ENCODE data around the gene L3MBTL4. TPM values are rescaled to one million over a fixed set of nuclear protein-coding genes. Genes with fewer than 3 reads are reported as not detected.
A peak's percentile ranks its signal among the peaks of the same experiment; 100 is the strongest.

The L3MBTL4 gene
- total and polyA plus RNA-seq, 4 donors, result 2.3 to 15.0 (median 5.0) TPM

DNA sequence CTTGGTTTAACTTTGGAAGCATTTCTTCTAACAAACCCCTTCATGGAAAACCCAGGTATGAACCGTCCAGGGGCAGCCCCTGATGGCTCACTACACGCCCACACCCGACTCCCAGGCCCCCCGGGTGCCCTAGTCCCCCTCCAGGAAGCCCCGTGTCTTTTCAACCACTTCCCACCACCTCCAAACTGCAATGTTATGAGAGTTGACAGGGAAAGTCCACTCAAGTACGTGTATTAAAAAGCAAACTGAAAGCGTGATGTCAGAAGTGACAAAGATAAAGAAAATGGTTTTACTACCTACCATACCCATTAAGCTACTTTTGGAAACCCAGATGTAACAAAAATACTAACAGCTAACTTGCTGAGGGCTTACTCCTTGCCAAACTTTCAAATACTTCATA is 51.5 kb downstream of the L3MBTL4 start:
- Histone ChIP-seq H3K27ac (ENCODE audit: low read depth in 1 of 2, low read length in 2 of 2) (peak overlapping the region in 1 of 2 donors; percentile 44), H3K9me3 (ENCODE audit: control insufficient read depth in 4 of 4, low read length in 3 of 4) (no peaks in the 10 kb centered on the region), H3K4me3 (ENCODE audit: low read depth in 1 of 3, low read length in 3 of 3) (no peak overlapping the region), H3K36me3 (ENCODE audit: control insufficient read depth in 4 of 4, insufficient read depth in 3 of 4, low read depth in 1 of 4, low read length in 3 of 4) (no peaks in the 10 kb centered on the region), H3K4me1 (ENCODE audit: control insufficient read depth in 4 of 4, insufficient read depth in 4 of 4, low read length in 3 of 4) (peaks cover 6 to 30% (median 20%) of the 10 kb centered on the region in 4 donors), H3K27me3 (ENCODE audit: control insufficient read depth in 4 of 4, insufficient read depth in 4 of 4, low read length in 3 of 4) (no peaks in the 10 kb centered on the region), H3K9ac (ENCODE audit: low read depth in 1 of 2, low read length in 2 of 2) (no peak overlapping the region)
- DNase-seq (ENCODE audit: low spot score), result no peak
- TF ChIP-seq, protein P1, sequence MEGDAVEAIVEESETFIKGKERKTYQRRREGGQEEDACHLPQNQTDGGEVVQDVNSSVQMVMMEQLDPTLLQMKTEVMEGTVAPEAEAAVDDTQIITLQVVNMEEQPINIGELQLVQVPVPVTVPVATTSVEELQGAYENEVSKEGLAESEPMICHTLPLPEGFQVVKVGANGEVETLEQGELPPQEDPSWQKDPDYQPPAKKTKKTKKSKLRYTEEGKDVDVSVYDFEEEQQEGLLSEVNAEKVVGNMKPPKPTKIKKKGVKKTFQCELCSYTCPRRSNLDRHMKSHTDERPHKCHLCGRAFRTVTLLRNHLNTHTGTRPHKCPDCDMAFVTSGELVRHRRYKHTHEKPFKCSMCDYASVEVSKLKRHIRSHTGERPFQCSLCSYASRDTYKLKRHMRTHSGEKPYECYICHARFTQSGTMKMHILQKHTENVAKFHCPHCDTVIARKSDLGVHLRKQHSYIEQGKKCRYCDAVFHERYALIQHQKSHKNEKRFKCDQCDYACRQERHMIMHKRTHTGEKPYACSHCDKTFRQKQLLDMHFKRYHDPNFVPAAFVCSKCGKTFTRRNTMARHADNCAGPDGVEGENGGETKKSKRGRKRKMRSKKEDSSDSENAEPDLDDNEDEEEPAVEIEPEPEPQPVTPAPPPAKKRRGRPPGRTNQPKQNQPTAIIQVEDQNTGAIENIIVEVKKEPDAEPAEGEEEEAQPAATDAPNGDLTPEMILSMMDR (IDR thresholded peaks at IDR 0.05; ENCODE audit: low read depth, low read length, missing input control), result no peak
- TF ChIP-seq FOXA2 (IDR thresholded peaks at IDR 0.05) (no peak), NR2F2 (IDR thresholded peaks at IDR 0.05) (no peak), FOXA1 (IDR thresholded peaks at IDR 0.05) (no peak), YY1 (IDR thresholded peaks at IDR 0.05) (no peak), HNF4A (conservative IDR thresholded peaks at IDR 0.05) (no peak)
- TF ChIP-seq, protein P2, sequence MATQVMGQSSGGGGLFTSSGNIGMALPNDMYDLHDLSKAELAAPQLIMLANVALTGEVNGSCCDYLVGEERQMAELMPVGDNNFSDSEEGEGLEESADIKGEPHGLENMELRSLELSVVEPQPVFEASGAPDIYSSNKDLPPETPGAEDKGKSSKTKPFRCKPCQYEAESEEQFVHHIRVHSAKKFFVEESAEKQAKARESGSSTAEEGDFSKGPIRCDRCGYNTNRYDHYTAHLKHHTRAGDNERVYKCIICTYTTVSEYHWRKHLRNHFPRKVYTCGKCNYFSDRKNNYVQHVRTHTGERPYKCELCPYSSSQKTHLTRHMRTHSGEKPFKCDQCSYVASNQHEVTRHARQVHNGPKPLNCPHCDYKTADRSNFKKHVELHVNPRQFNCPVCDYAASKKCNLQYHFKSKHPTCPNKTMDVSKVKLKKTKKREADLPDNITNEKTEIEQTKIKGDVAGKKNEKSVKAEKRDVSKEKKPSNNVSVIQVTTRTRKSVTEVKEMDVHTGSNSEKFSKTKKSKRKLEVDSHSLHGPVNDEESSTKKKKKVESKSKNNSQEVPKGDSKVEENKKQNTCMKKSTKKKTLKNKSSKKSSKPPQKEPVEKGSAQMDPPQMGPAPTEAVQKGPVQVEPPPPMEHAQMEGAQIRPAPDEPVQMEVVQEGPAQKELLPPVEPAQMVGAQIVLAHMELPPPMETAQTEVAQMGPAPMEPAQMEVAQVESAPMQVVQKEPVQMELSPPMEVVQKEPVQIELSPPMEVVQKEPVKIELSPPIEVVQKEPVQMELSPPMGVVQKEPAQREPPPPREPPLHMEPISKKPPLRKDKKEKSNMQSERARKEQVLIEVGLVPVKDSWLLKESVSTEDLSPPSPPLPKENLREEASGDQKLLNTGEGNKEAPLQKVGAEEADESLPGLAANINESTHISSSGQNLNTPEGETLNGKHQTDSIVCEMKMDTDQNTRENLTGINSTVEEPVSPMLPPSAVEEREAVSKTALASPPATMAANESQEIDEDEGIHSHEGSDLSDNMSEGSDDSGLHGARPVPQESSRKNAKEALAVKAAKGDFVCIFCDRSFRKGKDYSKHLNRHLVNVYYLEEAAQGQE (IDR thresholded peaks at IDR 0.05), result no peak
- WGBS, result 79% methylated on average over 7 of the region's 7 CpGs

DNA sequence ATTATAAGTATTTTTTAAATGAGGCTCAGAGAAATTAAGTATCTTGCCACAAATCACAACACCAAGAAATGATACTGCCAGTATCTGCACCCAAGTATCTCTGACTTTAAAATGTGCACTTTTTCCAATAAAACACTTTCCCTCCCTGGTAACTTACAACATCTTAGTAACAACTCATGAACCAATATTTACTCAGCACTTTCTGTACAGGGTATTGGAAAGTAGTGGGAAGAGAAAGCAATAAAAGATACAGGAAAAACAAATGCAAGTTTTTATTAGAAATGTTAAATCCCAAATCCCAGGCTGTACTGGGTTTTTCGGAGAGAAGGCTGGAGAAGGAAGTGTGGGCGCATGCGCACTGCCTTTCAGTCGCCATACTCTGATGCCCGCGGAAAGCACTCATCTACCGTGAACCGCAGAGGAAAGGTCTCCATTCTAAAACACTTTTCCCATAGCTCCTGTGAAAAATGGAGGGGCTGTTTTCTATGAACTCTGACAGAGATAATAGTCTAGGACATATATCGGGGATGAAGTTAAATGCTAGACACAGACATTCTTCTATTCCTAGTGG is 52.1 kb downstream of the L3MBTL4 start:
- H3K9me3 ChIP-seq (ENCODE audit: control insufficient read depth in 4 of 4, low read length in 3 of 4), result no peaks in the 10 kb centered on the region
- H3K36me3 ChIP-seq (ENCODE audit: control insufficient read depth in 4 of 4, insufficient read depth in 3 of 4, low read depth in 1 of 4, low read length in 3 of 4), result no peaks in the 10 kb centered on the region
- no peak overlapping the region for H3K4me3 ChIP-seq (ENCODE audit: low read depth in 1 of 3, low read length in 3 of 3)
- H3K27ac ChIP-seq (ENCODE audit: low read depth in 1 of 2, low read length in 2 of 2), result peak overlapping the region; percentile 33 to 44
- DNase-seq (ENCODE audit: low spot score), result no peak
- WGBS, result 92% methylated on average over 9 of the region's 9 CpGs
- peaks cover 6 to 30% (median 20%) of the 10 kb centered on the region in 4 donors for H3K4me1 ChIP-seq (ENCODE audit: control insufficient read depth in 4 of 4, insufficient read depth in 4 of 4, low read length in 3 of 4)
- H3K9ac ChIP-seq (ENCODE audit: low read depth in 1 of 2, low read length in 2 of 2), result no peak overlapping the region
- H3K27me3 ChIP-seq (ENCODE audit: control insufficient read depth in 4 of 4, insufficient read depth in 4 of 4, low read length in 3 of 4), result no peaks in the 10 kb centered on the region
- TF ChIP-seq RXRA (IDR thresholded peaks at IDR 0.05) (peak; percentile 2 to 19), FOXA1 (IDR thresholded peaks at IDR 0.05) (no peak), JUND (IDR thresholded peaks at IDR 0.05) (no peak), HNF4A (conservative IDR thresholded peaks at IDR 0.05) (peak in 1 of 2 donors; percentile 16), EGR1 (IDR thresholded peaks at IDR 0.05; ENCODE audit: low read depth in 2 of 2) (no peak), FOXA2 (IDR thresholded peaks at IDR 0.05) (peak; percentile 60), NR2F2 (IDR thresholded peaks at IDR 0.05) (no peak), GABPA (IDR thresholded peaks at IDR 0.05 in 1 of 2, conservative IDR thresholded peaks at IDR 0.05 in 1 of 2) (no peak), SP1 (IDR thresholded peaks at IDR 0.05) (no peak), HNF4G (IDR thresholded peaks at IDR 0.05) (no peak), TAF1 (conservative IDR thresholded peaks at IDR 0.05) (no peak), YY1 (IDR thresholded peaks at IDR 0.05) (no peak)
- TF ChIP-seq, protein P3, sequence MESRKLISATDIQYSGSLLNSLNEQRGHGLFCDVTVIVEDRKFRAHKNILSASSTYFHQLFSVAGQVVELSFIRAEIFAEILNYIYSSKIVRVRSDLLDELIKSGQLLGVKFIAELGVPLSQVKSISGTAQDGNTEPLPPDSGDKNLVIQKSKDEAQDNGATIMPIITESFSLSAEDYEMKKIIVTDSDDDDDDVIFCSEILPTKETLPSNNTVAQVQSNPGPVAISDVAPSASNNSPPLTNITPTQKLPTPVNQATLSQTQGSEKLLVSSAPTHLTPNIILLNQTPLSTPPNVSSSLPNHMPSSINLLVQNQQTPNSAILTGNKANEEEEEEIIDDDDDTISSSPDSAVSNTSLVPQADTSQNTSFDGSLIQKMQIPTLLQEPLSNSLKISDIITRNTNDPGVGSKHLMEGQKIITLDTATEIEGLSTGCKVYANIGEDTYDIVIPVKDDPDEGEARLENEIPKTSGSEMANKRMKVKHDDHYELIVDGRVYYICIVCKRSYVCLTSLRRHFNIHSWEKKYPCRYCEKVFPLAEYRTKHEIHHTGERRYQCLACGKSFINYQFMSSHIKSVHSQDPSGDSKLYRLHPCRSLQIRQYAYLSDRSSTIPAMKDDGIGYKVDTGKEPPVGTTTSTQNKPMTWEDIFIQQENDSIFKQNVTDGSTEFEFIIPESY (IDR thresholded peaks at IDR 0.05), result no peak
- TF ChIP-seq, protein P1 (IDR thresholded peaks at IDR 0.05; ENCODE audit: low read depth, low read length, missing input control), result no peak
- TF ChIP-seq, protein P4, sequence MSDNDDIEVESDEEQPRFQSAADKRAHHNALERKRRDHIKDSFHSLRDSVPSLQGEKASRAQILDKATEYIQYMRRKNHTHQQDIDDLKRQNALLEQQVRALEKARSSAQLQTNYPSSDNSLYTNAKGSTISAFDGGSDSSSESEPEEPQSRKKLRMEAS (IDR thresholded peaks at IDR 0.05), result no peak
- TF ChIP-seq, protein P2 (IDR thresholded peaks at IDR 0.05), result no peak
- TF ChIP-seq, protein P5, sequence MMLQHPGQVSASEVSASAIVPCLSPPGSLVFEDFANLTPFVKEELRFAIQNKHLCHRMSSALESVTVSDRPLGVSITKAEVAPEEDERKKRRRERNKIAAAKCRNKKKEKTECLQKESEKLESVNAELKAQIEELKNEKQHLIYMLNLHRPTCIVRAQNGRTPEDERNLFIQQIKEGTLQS (IDR thresholded peaks at IDR 0.05), result no peak

All from liver (tissue), 9 donors.